GM10248 (cell line): ENCODE measurements around the gene CARMIL1.

Experiments used
- CTCF ChIA-PET: fragments of 300-600 bp; sonication (Branson Sonifier 250); formaldehyde crosslinking; extraction: SDS; loops from one replicate; lab custom pipeline; 2021; ENCODE audit warnings: antibody characterized with exemption; lab: Yijun Ruan, JAX
- POLR2A ChIA-PET: fragments of 350-650 bp; sonication (Branson Sonifier 250); formaldehyde crosslinking; extraction: SDS; loops from one replicate; lab custom pipeline; 2020; ENCODE audit warnings: antibody characterized with exemption; lab: Yijun Ruan, JAX
- DNase-seq: peaks from one replicate; pipeline ENCODE4 v3.0.0; 2012; ENCODE audit errors: extremely low spot score
- CTCF ChIP-seq: IDR thresholded peaks from 2 replicates; pipeline ENCODE4 v1.5.1; 2012; ENCODE audit warnings: mild to moderate bottlenecking, low read depth; ENCODE audit errors: extremely low read depth, missing control alignments, control extremely low read depth

Gene CARMIL1

GRCh38 chr6:25630508-25631278, 351.5 kb downstream of the CARMIL1 start:
- POLR2A ChIA-PET = no interaction called here
- TF ChIP-seq CTCF = no peak
- CTCF ChIA-PET = interaction anchor here (1.1 kb wide), 1 partner anchor 74 kb away, joined by 3 read pairs; no protein-coding TSS in a partner anchor
- DNase-seq = no peak

- ChIA-PET POLR2A (no interaction called here), CTCF (interaction anchor here (1.7 kb wide), 1 partner anchor 12 kb away, joined by 4 read pairs; no protein-coding TSS in a partner anchor)
- DNase-seq = no peak
- TF ChIP-seq CTCF = no peak
Measured at GRCh38 chr6:25635886-25636317, 356.7 kb downstream of the CARMIL1 start.

- DNase-seq = no peak
- ChIA-PET CTCF (no interaction called here), POLR2A (no interaction called here)
- no peak for TF ChIP-seq CTCF
Measured at GRCh38 chr6:25637211-25637610, 358.0 kb downstream of the CARMIL1 start.

- POLR2A ChIA-PET = no interaction called here
- CTCF ChIA-PET = no interaction called here
- no peak for DNase-seq
- no peak for TF ChIP-seq CTCF
Measured at GRCh38 chr6:25637960-25638434, 358.8 kb downstream of the CARMIL1 start.

GRCh38 chr6:25639653-25640052, 360.5 kb downstream of the CARMIL1 start:
- CTCF ChIA-PET = no interaction called here
- no peak for TF ChIP-seq CTCF
- POLR2A ChIA-PET = no interaction called here
- DNase-seq = no peak

GRCh38 chr6:25640446-25640845, 361.3 kb downstream of the CARMIL1 start:
- ChIA-PET CTCF (interaction anchor here (1.5 kb wide), 1 partner anchor 84 kb away, joined by 3 read pairs; no protein-coding TSS in a partner anchor), POLR2A (no interaction called here)
- DNase-seq = no peak
- no peak for TF ChIP-seq CTCF
